GM23338 (cell line): ENCODE measurements around the gene GRK5. TPM values are rescaled to one million over a fixed set of nuclear protein-coding genes. Genes with fewer than 3 reads are reported as not detected.

ENCODE experiments used
- ATAC-seq: fragments of 200-7000 bp; cut with Tn5 transposase; 3 replicates; pipeline ENCODE4 v1.9.1; 2020
- DNase-seq: peaks from one replicate; pipeline ENCODE4 v3.0.0-alpha.2; 2015; ENCODE audit warnings: low spot score
- H2AFZ ChIP-seq: fragments of 200-600 bp; sonication (generic); 2 replicates; pipeline ENCODE4 v1.8.0; 2016; ENCODE audit warnings: antibody characterized with exemption, mild to moderate bottlenecking, moderate library complexity
- H3F3A ChIP-seq: fragments of 200-600 bp; sonication (generic); replicated peaks from 2 replicates; pipeline ENCODE4 v1.8.0; 2017; ENCODE audit warnings: antibody characterized with exemption, mixed run types, low read depth
- H3K27ac ChIP-seq: fragments of 200-600 bp; sonication (generic); 2 replicates; pipeline ENCODE4 v1.6.1; 2016; ENCODE audit warnings: low read depth
- H3K27me3 ChIP-seq: fragments of 200-600 bp; sonication (generic); 2 replicates; pipeline ENCODE4 v1.8.0; 2016; ENCODE audit warnings: mild to moderate bottlenecking, mixed run types, moderate library complexity; ENCODE audit not compliant: insufficient read depth
- H3K36me3 ChIP-seq: fragments of 200-600 bp; sonication (generic); 2 replicates; pipeline ENCODE4 v1.8.0; 2016; ENCODE audit warnings: mild to moderate bottlenecking; ENCODE audit not compliant: insufficient read depth
- H3K4me1 ChIP-seq: fragments of 200-600 bp; sonication (generic); 2 replicates; pipeline ENCODE4 v1.8.0; 2016; ENCODE audit warnings: mild to moderate bottlenecking, moderate library complexity; ENCODE audit not compliant: insufficient read depth
- H3K4me2 ChIP-seq: fragments of 200-600 bp; sonication (generic); 2 replicates; pipeline ENCODE4 v1.7.1; 2017; ENCODE audit warnings: mixed run types
- H3K4me3 ChIP-seq: fragments of 200-600 bp; sonication (generic); 2 replicates; pipeline ENCODE4 v1.6.1; 2016; ENCODE audit warnings: mixed run types
- H3K79me2 ChIP-seq: fragments of 200-600 bp; sonication (generic); replicated peaks from 2 replicates; pipeline ENCODE4 v1.8.0; 2017; ENCODE audit warnings: mild to moderate bottlenecking; ENCODE audit not compliant: insufficient read depth
- H3K9me2 ChIP-seq: fragments of 200-600 bp; sonication (generic); 2 replicates; pipeline ENCODE4 v1.8.0; 2017; ENCODE audit not compliant: insufficient read depth
- H4K20me1 ChIP-seq: fragments of 200-600 bp; sonication (generic); replicated peaks from 2 replicates; pipeline ENCODE4 v1.8.0; 2017; ENCODE audit warnings: mild to moderate bottlenecking; ENCODE audit not compliant: insufficient read depth
- H3K27ac Mint-ChIP-seq: 2 replicates; pipeline ENCODE4 v1.8.0; 2020; ENCODE audit warnings: inconsistent platforms, mild to moderate bottlenecking, moderate library complexity, mixed read lengths
- H3K27me3 Mint-ChIP-seq: 3 replicates; pipeline ENCODE4 v1.8.0; 2022; ENCODE audit warnings: low read depth, mild to moderate bottlenecking, moderate library complexity, mixed read lengths, inconsistent platforms; ENCODE audit not compliant: insufficient read depth, poor library complexity
- H3K36me3 Mint-ChIP-seq: 3 replicates; pipeline ENCODE4 v1.8.0; 2021; ENCODE audit warnings: low read depth, mild to moderate bottlenecking, inconsistent platforms, moderate library complexity, mixed read lengths
- H3K4me1 Mint-ChIP-seq: 3 replicates; pipeline ENCODE4 v1.8.0; 2020; ENCODE audit warnings: mild to moderate bottlenecking, inconsistent platforms, mixed read lengths
- H3K4me3 Mint-ChIP-seq: 3 replicates; pipeline ENCODE4 v1.8.0; 2021; ENCODE audit warnings: moderate library complexity, mild to moderate bottlenecking, inconsistent platforms, mixed read lengths
- H3K9me3 Mint-ChIP-seq: 3 replicates; pipeline ENCODE4 v1.8.0; 2020; ENCODE audit warnings: moderate library complexity, mild to moderate bottlenecking, inconsistent platforms, mixed read lengths
- CREB1 ChIP-seq: fragments of 250-450 bp; sonication (Bioruptor Pico); IDR thresholded peaks from 2 replicates; pipeline ENCODE4 v1.5.0; 2020; ENCODE audit warnings: low read depth, mild to moderate bottlenecking, moderate library complexity
- CTCF ChIP-seq, 2 experiments: fragments of 200-600 bp in 1 of 2; sonication (generic) in 1 of 2; conservative IDR thresholded peaks; 2 replicates each; pipeline versions ENCODE4 v1.5.1 to v1.6.1; 2016 to 2017; ENCODE audit warnings: antibody characterized with exemption in 2 of 2, low read depth in 2 of 2, mild to moderate bottlenecking in 2 of 2, moderate library complexity in 1 of 2
- ETS1 ChIP-seq: IDR thresholded peaks from 2 replicates; pipeline ENCODE4 v1.6.1; 2016; ENCODE audit warnings: antibody characterized with exemption
- EZH2 ChIP-seq: fragments of 200-600 bp; sonication (generic); IDR thresholded peaks from one replicate; pipeline ENCODE4 v1.8.0; 2017; ENCODE audit warnings: antibody characterized with exemption, mild to moderate bottlenecking, low read depth; ENCODE audit not compliant: unreplicated experiment
- EZH2phosphoT487 ChIP-seq: fragments of 200-600 bp; sonication (generic); IDR thresholded peaks from one replicate; pipeline ENCODE4 v1.8.1; 2018; ENCODE audit warnings: antibody characterized with exemption; ENCODE audit not compliant: unreplicated experiment
- JUNB ChIP-seq: IDR thresholded peaks from one replicate; pipeline ENCODE4 v1.6.1; 2016; ENCODE audit warnings: antibody characterized with exemption; ENCODE audit not compliant: unreplicated experiment
- NANOG ChIP-seq: IDR thresholded peaks from 2 replicates; pipeline ENCODE4 v1.6.1; 2016; ENCODE audit warnings: antibody characterized with exemption, borderline replicate concordance
- POLR2AphosphoS5 ChIP-seq: IDR thresholded peaks from 2 replicates; pipeline ENCODE4 v1.6.1; 2016; ENCODE audit warnings: antibody characterized with exemption, low read depth
- STAT1 ChIP-seq: IDR thresholded peaks from one replicate; pipeline ENCODE4 v1.6.1; 2016; ENCODE audit warnings: antibody characterized with exemption; ENCODE audit not compliant: unreplicated experiment
- ZNF114 ChIP-seq: fragments of 250-450 bp; sonication (Bioruptor Pico); IDR thresholded peaks from 2 replicates; pipeline ENCODE4 v1.5.0; 2020; ENCODE audit warnings: mild to moderate bottlenecking, moderate library complexity
- ZNF331 ChIP-seq: fragments of 250-450 bp; sonication (Bioruptor Pico); IDR thresholded peaks from 2 replicates; pipeline ENCODE4 v1.5.0; 2020; ENCODE audit warnings: low read depth, mild to moderate bottlenecking, moderate library complexity
- ZNF462 ChIP-seq: fragments of 250-450 bp; sonication (Bioruptor Pico); IDR thresholded peaks from 2 replicates; pipeline ENCODE4 v1.5.0; 2020; ENCODE audit warnings: mild to moderate bottlenecking, moderate library complexity
- polyA plus RNA-seq: library from polyadenylated mRNA; unstranded; fragments of >200 nt; fragmentation: Nextera tagmentation; extraction: Ambion mirVana; gene quantifications from 2 replicates; pipeline ENCODE4 v1.2.1, GENCODE V29; 2016
- total RNA-seq: library from RNA; depleted of rRNA; stranded (reverse); fragments of >200 nt; shearing (Covaris generic); gene quantifications from 2 replicates; pipeline ENCODE4 v1.2.3, GENCODE V29; 2014

Gene GRK5
- total and polyA plus RNA-seq, 2 experiments from 2014 or later, result 0.53 to 2.0 TPM

GRCh38 chr10:119167041-119167440 is 40.3 kb upstream of the GRK5 start:
- H3K9me3 Mint-ChIP-seq, result no peaks in the 10 kb centered on the region
- ATAC-seq (no peak), DNase-seq (no peak)
- no peak overlapping the region for H3K27ac Mint-ChIP-seq
- no peaks in the 10 kb centered on the region for H3K9me2 ChIP-seq
- H3K27ac ChIP-seq, result no peak overlapping the region
- peaks cover 4% of the 10 kb centered on the region for H3K79me2 ChIP-seq
- H3F3A ChIP-seq, result peaks cover 20% of the 10 kb centered on the region; the same call in 1 of the 2 replicates
- H3K36me3 ChIP-seq, result peaks cover 42% of the 10 kb centered on the region
- H3K27me3 ChIP-seq, result no peaks in the 10 kb centered on the region
- TF ChIP-seq CREB1 (CRISPR knock-in tag) (no peak), POLR2AphosphoS5 (no peak), EZH2phosphoT487 (no peak), EZH2 (no peak), CTCF (conservative IDR thresholded peaks at IDR 0.05; ENCODE audit: low read depth in 2 of 2) (no peak), JUNB (no peak)
- no peak overlapping the region for H3K4me3 ChIP-seq
- peak overlapping the region; percentile 88; the same call in 1 of the 3 replicates for H3K4me3 Mint-ChIP-seq
- peaks cover 9% of the 10 kb centered on the region for H3K27me3 Mint-ChIP-seq
- peaks cover 14% of the 10 kb centered on the region for H4K20me1 ChIP-seq
- H3K4me1 Mint-ChIP-seq, result peaks cover 11% of the 10 kb centered on the region
- no peak overlapping the region for H2AFZ ChIP-seq
- no peak overlapping the region for H3K4me2 ChIP-seq
- peaks cover 60% of the 10 kb centered on the region for H3K36me3 Mint-ChIP-seq
- H3K4me1 ChIP-seq, result peaks cover 13% of the 10 kb centered on the region

GRCh38 chr10:119174109-119174508 is 33.3 kb upstream of the GRK5 start:
- no peak for DNase-seq
- no peaks in the 10 kb centered on the region for H3K27me3 ChIP-seq
- ATAC-seq, result no peak
- no peak overlapping the region for H3K4me3 Mint-ChIP-seq
- H3K36me3 Mint-ChIP-seq, result peaks cover 66% of the 10 kb centered on the region
- H3K4me1 ChIP-seq, result 0 out of 2 replicates have a peak, but pooled peaks cover 5% of the 10 kb centered on the region
- H2AFZ ChIP-seq, result no peak overlapping the region
- no peaks in the 10 kb centered on the region for H3K9me2 ChIP-seq
- no peak overlapping the region for H3K4me3 ChIP-seq
- H3K27me3 Mint-ChIP-seq, result peaks cover 11% of the 10 kb centered on the region
- H3K4me1 Mint-ChIP-seq, result no peaks in the 10 kb centered on the region; the same call in 2 of the 3 replicates
- H3K9me3 Mint-ChIP-seq, result no peaks in the 10 kb centered on the region
- peaks cover 11% of the 10 kb centered on the region; the same call in 1 of the 2 replicates for H3F3A ChIP-seq
- H3K27ac Mint-ChIP-seq, result no peak overlapping the region
- H3K4me2 ChIP-seq, result no peak overlapping the region
- H3K36me3 ChIP-seq, result peaks cover 59% of the 10 kb centered on the region
- no peak overlapping the region for H3K27ac ChIP-seq
- peaks cover 48% of the 10 kb centered on the region for H3K79me2 ChIP-seq
- peaks cover 23% of the 10 kb centered on the region for H4K20me1 ChIP-seq
- TF ChIP-seq ZNF462 (CRISPR knock-in tag), result no peak
- no peak for TF ChIP-seq ZNF114 (CRISPR knock-in tag)
- no peak for TF ChIP-seq ETS1
- no peak for TF ChIP-seq ZNF331
- TF ChIP-seq EZH2phosphoT487, result no peak
- TF ChIP-seq JUNB, result no peak
- no peak for TF ChIP-seq EZH2
- no peak for TF ChIP-seq NANOG
- no peak for TF ChIP-seq STAT1
- no peak for TF ChIP-seq POLR2AphosphoS5
- TF ChIP-seq CREB1 (CRISPR knock-in tag), result no peak
